Measurements from ENCODE around the gene ZBTB45. TPM values are rescaled to one million over a fixed set of nuclear protein-coding genes. Genes with fewer than 3 reads are reported as not detected.

ZBTB45 gene
- 10 to 100 TPM; 15.8 to 17.4 TPM for total RNA-seq

DNA sequence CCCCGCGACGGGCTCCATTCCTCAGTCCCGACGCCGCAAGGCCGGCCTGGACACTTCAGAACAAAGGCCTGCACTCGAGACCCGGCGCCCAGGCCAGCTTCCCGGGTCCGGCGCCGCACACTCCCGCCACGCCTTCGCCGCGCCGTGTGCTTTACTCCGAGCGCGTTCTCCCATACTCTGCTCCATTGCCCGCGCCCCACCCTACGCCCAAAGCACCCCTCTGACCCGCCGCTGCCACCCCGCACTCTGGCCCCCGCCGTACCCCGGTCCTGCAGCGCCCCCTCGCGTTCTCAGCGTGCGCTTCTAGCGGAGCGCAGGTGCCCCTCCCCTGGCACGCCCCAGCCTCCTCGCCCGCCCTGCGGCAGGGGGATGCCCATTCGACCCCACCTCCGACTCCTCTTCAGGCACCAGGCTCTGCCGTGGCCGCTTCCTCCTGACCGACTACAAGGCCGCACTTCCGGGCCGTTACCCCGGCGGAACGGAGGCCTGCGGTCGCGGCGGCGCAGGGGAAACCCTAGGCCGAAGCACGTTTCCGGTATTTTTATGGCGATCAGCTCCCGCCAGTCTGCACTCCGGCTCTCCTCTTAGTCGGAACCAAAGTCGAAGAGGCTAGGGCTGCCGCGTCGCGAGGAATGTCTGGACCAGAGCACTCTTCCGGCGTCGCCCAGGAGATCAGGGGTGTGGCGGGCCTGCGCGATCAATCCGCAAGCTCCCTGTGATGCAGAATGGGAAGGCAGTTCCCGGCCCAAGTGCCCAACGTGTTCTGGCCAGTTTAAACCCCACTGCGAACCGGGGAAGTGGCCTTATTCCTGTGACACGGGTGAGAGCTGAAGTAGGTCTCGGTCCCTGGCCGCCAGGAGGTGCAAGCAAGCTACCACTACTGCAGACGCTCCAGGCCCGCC, at the start of gene ZBTB45:
Gene ZBTB45, minus strand, starts transcription at position 456 of the 902 bp plus-strand sequence. CDS start 2,137 bp downstream, outside the sequence.
- ChIA-PET POLR2A (interaction anchor here (0.7 to 4.2 kb wide), 35 partner anchors 9 to 838 kb away, joined by 3 to 57 read pairs (median 4); partner anchors contain the start of genes CHMP2A, ERVK3-1, MZF1 and RPS5), CTCF (interaction anchor here (0.6 to 3.0 kb wide), 46 partner anchors 9 to 517 kb away, joined by 3 to 49 read pairs (median 4); partner anchors contain the start of genes CHMP2A, TRIM28, UBE2M and ZNF132)
- peak within 1 kb of the TSS; percentile 99 for H3K27ac Mint-ChIP-seq
- peak within 1 kb of the TSS; percentile 94 for H3K4me3 Mint-ChIP-seq
- DNase-seq, result peak; percentile 92
- peaks cover 46% of the 10 kb centered on the region for H3K4me1 Mint-ChIP-seq
- H3K27me3 Mint-ChIP-seq, result no peaks in the 10 kb centered on the region
- H3K36me3 Mint-ChIP-seq (ENCODE audit: low read depth), result peaks cover 31% of the 10 kb centered on the region
- H3K9me3 Mint-ChIP-seq, result no peaks in the 10 kb centered on the region

DNA sequence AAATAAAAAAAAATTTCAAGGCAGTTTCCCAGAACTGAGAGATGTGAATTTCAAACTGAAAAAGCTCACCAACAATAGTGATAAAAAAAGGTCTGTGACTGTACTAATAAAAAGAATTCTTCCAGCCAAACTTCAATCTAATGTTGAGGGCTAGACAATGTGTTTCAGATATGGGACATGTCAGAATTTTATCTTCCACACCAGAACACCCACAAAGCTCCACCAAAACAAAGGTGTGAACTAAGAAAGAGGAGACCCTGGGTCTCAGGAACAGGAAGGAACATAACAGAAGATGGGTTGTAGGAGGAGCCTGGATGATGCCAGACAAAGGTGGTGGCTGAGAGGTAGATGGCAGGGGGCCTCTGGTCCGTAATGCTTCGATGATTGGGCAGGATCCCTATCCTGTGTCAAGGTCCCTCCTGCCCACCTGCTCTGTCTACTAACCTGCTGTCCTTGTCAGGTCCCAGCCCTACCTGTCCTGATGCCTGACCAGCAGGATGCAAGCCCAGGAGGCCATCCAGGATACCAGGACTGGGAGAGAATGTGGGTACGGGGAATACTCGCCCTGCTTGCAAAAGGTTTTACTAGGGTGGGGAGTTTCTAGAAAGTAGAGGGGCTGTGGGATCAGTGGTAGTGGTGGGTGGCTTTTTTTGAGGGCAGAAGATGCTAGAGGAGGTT, 49.0 kb upstream of the ZBTB45 start:
- peak; percentile 11 for DNase-seq
- Mint-ChIP-seq H3K4me3 (no peak overlapping the region), H3K9me3 (no peaks in the 10 kb centered on the region), H3K36me3 (ENCODE audit: low read depth) (peaks cover 28% of the 10 kb centered on the region), H3K27me3 (no peaks in the 10 kb centered on the region), H3K4me1 (peaks cover 38% of the 10 kb centered on the region), H3K27ac (no peak overlapping the region)
- CTCF ChIA-PET, result interaction anchor here (1.1 kb wide), 1 partner anchor 48 kb away, joined by 3 read pairs; no protein-coding TSS in a partner anchor
- POLR2A ChIA-PET, result interaction anchor here (1.2 kb wide), 1 partner anchor 14 kb away, joined by 5 read pairs; the partner anchor contains the start of gene CHMP2A

DNA sequence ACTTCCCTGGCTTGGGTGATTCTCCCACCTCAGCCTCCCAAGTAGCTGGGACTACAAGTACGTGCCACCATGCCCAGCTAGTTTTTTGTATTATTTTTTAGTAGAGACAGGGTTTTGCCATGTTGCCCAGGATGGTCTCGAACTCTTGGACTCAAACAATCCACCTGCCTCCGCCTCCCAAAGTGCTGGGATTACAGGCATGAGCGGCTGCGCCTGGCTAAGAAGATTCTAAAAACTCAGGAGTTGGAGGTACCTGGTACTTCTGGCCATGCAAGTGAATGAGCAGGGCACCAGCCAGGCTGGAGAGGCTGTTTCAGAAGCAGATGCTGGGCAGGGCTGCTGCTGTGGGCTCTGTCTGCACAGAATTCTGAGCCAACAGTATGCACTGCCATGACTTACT, 47.4 kb upstream of the ZBTB45 start:
- no peaks in the 10 kb centered on the region for H3K9me3 Mint-ChIP-seq
- H3K36me3 Mint-ChIP-seq (ENCODE audit: low read depth), result peaks cover 22% of the 10 kb centered on the region
- H3K4me1 Mint-ChIP-seq, result peaks cover 43% of the 10 kb centered on the region
- CTCF ChIA-PET, result interaction anchor here (0.9 kb wide), 1 partner anchor 47 kb away, joined by 3 read pairs; the partner anchor contains the start of gene ZBTB45
- H3K4me3 Mint-ChIP-seq, result no peak overlapping the region
- no peaks in the 10 kb centered on the region for H3K27me3 Mint-ChIP-seq
- H3K27ac Mint-ChIP-seq, result no peak overlapping the region
- POLR2A ChIA-PET, result interaction anchor here (6.3 kb wide), 1 partner anchor 15 kb away, joined by 38 read pairs; the partner anchor contains the start of gene CHMP2A
- DNase-seq, result no peak

DNA sequence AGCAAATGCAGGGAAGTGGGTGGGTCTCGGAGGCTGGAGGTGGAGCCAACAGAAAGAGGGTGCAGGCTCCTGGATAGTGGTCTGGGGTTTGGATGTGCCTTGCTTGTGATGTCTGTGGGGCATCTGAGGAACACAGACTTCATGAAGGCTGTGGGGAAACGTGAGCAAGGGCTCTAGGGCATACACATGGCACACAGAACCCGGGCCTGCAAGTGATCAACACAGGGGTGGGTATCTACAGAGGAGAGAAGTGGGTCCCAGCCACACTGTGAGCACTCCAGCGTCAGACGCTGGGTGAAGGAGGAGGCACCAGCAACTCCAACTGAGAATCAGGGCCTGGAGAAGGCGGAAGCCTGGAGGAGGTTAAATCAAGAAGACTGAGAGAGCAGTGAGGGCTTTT, 44.2 kb upstream of the ZBTB45 start:
- H3K36me3 Mint-ChIP-seq (ENCODE audit: low read depth), result peaks cover 13% of the 10 kb centered on the region
- DNase-seq, result no peak
- H3K27me3 Mint-ChIP-seq, result no peaks in the 10 kb centered on the region
- H3K27ac Mint-ChIP-seq, result no peak overlapping the region
- POLR2A ChIA-PET, result interaction anchor here (4.1 to 8.9 kb wide), 5 partner anchors 8 to 45 kb away, joined by 31 to 89 read pairs (median 46); partner anchors contain the start of genes CHMP2A, MZF1, TRIM28 and ZBTB45
- CTCF ChIA-PET, result interaction anchor here (1.0 kb wide), 1 partner anchor 50 kb away, joined by 3 read pairs; no protein-coding TSS in a partner anchor
- H3K9me3 Mint-ChIP-seq, result no peaks in the 10 kb centered on the region
- peak overlapping the region; percentile 80 for H3K4me3 Mint-ChIP-seq
- H3K4me1 Mint-ChIP-seq, result peaks cover 61% of the 10 kb centered on the region

DNA sequence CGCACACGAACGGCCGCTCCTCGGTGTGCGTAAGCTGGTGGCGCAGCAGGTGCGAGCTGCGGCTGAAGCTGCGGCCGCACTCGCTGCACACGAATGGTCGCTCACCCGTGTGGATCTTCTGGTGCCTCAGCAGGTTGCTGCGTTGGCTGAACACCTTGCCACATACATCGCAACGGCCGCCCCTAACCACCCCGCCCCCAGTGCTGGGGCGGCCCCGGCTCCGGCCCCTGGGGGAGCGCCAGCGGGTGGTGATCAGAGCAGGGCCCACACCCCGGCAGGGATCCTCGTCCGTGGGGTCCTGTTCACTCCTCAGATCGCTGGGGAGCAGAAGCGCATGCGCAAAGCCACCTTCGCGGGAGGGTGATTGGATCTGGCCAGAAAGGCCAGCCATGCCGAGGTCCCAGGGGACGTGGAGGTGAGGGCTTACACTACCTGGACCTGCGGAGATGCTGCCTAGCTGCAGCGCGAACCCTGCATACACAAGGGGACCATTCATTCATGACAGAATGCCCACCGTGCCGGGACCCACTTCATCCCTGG, 43.5 kb upstream of the ZBTB45 start:
- Mint-ChIP-seq H3K4me3 (peak overlapping the region; percentile 80), H3K9me3 (no peaks in the 10 kb centered on the region), H3K36me3 (ENCODE audit: low read depth) (peaks cover 13% of the 10 kb centered on the region), H3K4me1 (peaks cover 56% of the 10 kb centered on the region), H3K27me3 (no peaks in the 10 kb centered on the region), H3K27ac (peak overlapping the region; percentile 87)
- POLR2A ChIA-PET, result interaction anchor here (0.6 to 8.9 kb wide), 8 partner anchors 9 to 154 kb away, joined by 3 to 89 read pairs (median 34); partner anchors contain the start of genes CHMP2A, MZF1, TRIM28 and ZBTB45
- CTCF ChIA-PET, result interaction anchor here (0.6 to 2.6 kb wide), 4 partner anchors 13 to 49 kb away, joined by 3 to 10 read pairs (median 8); partner anchors contain the start of gene ZBTB45
- no peak for DNase-seq

DNA sequence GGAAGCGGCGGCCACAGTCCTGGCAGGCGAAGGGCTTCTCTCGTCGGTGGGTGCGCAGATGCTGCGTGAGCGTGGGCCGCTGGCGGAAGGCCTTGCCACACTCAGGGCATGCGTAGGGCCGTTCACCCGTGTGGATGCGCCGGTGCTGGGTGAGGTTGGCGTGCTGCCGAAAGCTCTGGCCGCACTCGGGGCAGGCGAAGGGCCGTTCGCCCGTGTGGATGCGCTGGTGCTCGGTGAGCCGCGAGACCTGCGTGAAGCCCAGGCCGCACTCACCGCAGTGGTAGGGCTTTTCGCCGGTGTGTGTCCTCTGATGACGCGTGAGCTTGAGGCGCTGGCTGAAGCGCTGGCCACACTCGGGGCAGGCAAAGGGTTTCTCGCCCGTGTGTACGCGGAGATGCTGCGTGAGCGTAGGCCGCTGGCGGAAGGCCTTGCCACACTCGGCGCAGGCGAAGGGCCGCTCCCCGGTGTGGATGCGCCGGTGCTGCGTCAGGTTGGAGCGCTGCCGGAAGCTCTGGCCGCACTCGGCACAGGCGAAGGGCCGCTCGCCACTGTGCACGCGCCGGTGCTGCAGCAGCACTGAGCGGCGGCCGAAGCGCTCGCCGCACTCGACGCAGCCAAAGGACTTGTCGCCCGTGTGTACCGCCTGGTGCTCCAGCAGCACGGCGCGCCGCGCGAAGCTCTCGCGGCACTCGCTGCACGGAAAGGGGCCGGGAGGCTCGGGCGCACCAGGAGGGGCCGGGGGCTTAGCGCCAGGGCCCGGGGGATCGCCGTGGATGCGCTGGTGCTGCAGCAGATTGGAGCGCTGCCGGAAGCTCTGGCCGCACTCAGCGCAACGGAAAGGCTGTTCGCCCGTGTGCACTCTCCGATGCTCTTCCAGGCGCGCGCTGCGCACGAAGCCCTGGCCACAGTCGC, 42.8 kb upstream of the ZBTB45 start:
- Mint-ChIP-seq H3K36me3 (ENCODE audit: low read depth) (peaks cover 18% of the 10 kb centered on the region), H3K27ac (peak overlapping the region; percentile 87), H3K9me3 (no peaks in the 10 kb centered on the region), H3K27me3 (no peaks in the 10 kb centered on the region), H3K4me3 (peak overlapping the region; percentile 80), H3K4me1 (peaks cover 61% of the 10 kb centered on the region)
- POLR2A ChIA-PET, result interaction anchor here (0.6 to 8.9 kb wide), 9 partner anchors 9 to 154 kb away, joined by 3 to 89 read pairs (median 31); partner anchors contain the start of genes CHMP2A, MZF1, TRIM28 and ZBTB45
- CTCF ChIA-PET, result interaction anchor here (0.6 to 2.6 kb wide), 5 partner anchors 13 to 49 kb away, joined by 3 to 10 read pairs (median 5); partner anchors contain the start of gene ZBTB45
- DNase-seq, result peak; percentile 52

DNA sequence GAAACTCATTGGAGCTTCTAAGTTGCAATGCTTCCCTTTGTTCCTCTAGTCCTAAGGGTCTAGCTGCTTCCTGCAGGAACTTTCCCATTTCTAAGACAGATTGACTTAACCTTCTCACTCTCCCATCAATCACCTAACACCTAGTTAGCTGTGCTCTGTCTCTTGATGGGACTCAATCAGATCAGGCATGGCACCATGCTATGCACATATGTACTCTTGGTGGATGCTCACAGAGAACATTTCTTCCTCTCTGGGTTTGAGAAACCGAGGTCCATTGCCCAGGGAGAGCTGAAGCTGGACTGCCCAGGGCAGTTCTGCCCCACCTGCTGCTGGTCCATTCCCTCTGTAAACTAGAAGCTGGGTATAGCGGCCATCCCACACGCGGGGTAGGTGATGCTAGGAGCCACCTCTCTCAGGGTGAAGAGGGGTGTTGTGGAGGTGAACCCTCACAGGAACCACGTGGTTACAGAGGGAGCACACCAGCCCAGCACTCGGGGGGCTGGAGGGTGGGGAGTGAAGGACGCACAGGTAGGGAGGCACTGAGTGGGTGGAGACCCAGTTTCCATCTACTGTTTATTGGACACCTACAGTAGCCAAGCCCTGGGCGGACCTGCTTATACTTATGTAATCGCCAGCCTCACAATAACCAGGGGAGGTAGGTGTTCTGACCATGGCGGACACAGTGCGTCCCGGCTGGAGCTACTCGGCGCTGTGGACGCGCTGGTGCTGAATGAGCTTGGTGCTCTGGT, 41.9 kb upstream of the ZBTB45 start:
- peak overlapping the region; percentile 80 for H3K4me3 Mint-ChIP-seq
- H3K4me1 Mint-ChIP-seq, result peaks cover 69% of the 10 kb centered on the region
- no peaks in the 10 kb centered on the region for H3K27me3 Mint-ChIP-seq
- H3K36me3 Mint-ChIP-seq (ENCODE audit: low read depth), result peaks cover 20% of the 10 kb centered on the region
- ChIA-PET CTCF (interaction anchor here (1.6 to 2.6 kb wide), 4 partner anchors 14 to 48 kb away, joined by 3 to 10 read pairs (median 8); partner anchors contain the start of gene ZBTB45), POLR2A (interaction anchor here (0.9 to 8.9 kb wide), 6 partner anchors 9 to 42 kb away, joined by 3 to 89 read pairs (median 42); partner anchors contain the start of genes CHMP2A, MZF1, TRIM28 and ZBTB45)
- H3K27ac Mint-ChIP-seq, result peak overlapping the region; percentile 87
- no peaks in the 10 kb centered on the region for H3K9me3 Mint-ChIP-seq
- no peak for DNase-seq

DNA sequence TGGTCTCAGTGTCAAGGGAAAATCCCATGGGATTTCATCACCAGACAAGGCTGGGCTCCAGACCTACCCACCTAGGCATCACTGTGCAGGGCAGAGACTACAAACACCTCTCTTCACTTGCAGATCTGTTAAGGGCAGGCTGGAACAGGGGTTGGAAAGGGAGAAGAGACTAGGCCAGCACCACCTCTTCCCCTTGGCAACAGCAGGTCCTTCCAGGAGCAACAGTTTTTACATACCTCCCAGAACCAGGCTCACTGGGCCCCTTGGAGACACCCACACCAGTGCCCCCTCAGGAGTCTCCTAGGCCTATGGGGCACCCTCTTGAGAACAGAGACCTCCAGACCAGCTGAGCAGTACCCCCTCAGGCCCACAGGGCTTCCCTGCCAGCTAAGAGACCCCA, 41.3 kb upstream of the ZBTB45 start:
- H3K27ac Mint-ChIP-seq, result peak overlapping the region; percentile 100
- H3K36me3 Mint-ChIP-seq (ENCODE audit: low read depth), result peaks cover 25% of the 10 kb centered on the region
- H3K27me3 Mint-ChIP-seq, result no peaks in the 10 kb centered on the region
- H3K4me3 Mint-ChIP-seq, result no peak overlapping the region
- ChIA-PET POLR2A (interaction anchor here (4.1 to 8.9 kb wide), 5 partner anchors 9 to 42 kb away, joined by 31 to 89 read pairs (median 46); partner anchors contain the start of genes CHMP2A, MZF1, TRIM28 and ZBTB45), CTCF (interaction anchor here (1.6 to 2.6 kb wide), 4 partner anchors 15 to 47 kb away, joined by 3 to 10 read pairs (median 8); partner anchors contain the start of gene ZBTB45)
- H3K4me1 Mint-ChIP-seq, result peaks cover 75% of the 10 kb centered on the region
- no peak for DNase-seq
- H3K9me3 Mint-ChIP-seq, result no peaks in the 10 kb centered on the region

DNA sequence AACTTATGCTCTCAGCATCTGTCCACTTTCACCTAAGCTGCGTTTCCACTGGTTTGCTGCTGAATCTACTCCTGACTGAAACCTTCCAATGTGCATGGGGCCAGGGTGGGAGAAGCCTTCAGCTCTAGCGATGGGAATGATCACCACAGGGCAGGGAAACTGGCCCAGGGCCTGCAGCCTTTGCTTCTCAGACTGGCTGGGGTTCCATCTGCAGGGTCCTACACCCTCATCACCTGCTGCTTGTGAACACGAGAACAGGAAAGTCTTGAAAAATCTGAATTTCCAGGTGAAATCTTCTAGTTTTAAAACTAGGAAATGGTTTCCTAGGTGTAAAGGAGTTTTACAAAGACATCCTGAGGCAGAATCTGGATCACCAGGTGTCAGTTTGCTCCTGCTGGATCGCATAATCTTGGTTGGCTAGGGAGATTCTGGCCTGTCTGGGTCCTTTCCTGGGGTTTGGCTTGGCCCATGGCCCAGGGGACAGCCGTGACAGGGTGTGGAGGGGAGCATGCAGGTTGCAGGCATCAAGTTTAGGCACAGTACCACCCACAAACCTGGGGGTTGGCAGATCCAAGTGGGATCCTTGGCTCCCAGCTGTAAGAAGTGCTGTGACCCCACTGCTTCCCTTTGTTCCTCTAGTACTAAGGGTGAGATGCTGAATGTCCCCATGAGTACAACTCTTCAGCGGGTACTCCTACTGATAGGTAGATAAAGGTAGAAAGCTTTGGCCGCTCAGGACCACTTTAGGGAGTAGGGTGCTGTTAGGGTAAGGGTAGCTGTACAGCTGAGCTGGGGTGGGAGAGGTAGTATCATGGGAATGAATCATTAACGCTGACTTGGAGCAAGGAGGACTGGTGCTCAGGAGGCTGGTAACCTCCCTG, 40.6 kb upstream of the ZBTB45 start:
- DNase-seq, result no peak
- ChIA-PET POLR2A (interaction anchor here (3.1 to 8.9 kb wide), 5 partner anchors 12 to 41 kb away, joined by 12 to 89 read pairs (median 46); partner anchors contain the start of genes MZF1, TRIM28 and ZBTB45), CTCF (interaction anchor here (1.5 to 2.6 kb wide), 4 partner anchors 19 to 47 kb away, joined by 3 to 15 read pairs (median 6); partner anchors contain the start of gene ZBTB45)
- Mint-ChIP-seq H3K27me3 (no peaks in the 10 kb centered on the region), H3K36me3 (ENCODE audit: low read depth) (peaks cover 31% of the 10 kb centered on the region), H3K9me3 (no peaks in the 10 kb centered on the region), H3K27ac (peak overlapping the region; percentile 100), H3K4me1 (peaks cover 78% of the 10 kb centered on the region), H3K4me3 (peak overlapping the region; percentile 98)

Measured in activated CD4-positive, alpha-beta memory T cell treated with anti-CD3 and anti-CD28 coated beads, Interleukin-2, amount 10 ng/mL, durations not matched to agents 7 days and 5 days (primary cell).